ENCODE data around the gene ATAD3B. TPM values are rescaled to one million over a fixed set of nuclear protein-coding genes. Genes with fewer than 3 reads are reported as not detected.
"Not testable (repeated sequence)": the region's sequence is repeated elsewhere in the genome, so short reads cannot be mapped to it uniquely, and the experiment has no call there.

ATAD3B gene
- total RNA-seq, 1 experiment from 2014 or later: 68.9 TPM

GRCh38 chr1:1490633-1491230 lies 19.2 kb downstream of the ATAD3B start:
- H3K27ac ChIP-seq (ENCODE audit: low read depth, low read length, poor library complexity, severe bottlenecking): no peak overlapping the region
- H3K4me3 ChIP-seq (ENCODE audit: low read depth, low read length, poor library complexity, severe bottlenecking): no peak overlapping the region
- H3K36me3 ChIP-seq (ENCODE audit: insufficient read depth, low read length, poor library complexity, severe bottlenecking): peaks cover 52% of the 10 kb centered on the region
- no peaks in the 10 kb centered on the region for H3K4me1 ChIP-seq (ENCODE audit: insufficient read depth, low read length, poor library complexity, severe bottlenecking)
- intact Hi-C loops (cut with micrococcal nuclease; ENCODE audit: unreplicated experiment): no loop called here
- BruUV-seq (replicated peaks): no TSS peak
- DNase-seq (ENCODE audit: low spot score): no peak
- H3K9me3 ChIP-seq (ENCODE audit: low read depth, low read length, poor library complexity, severe bottlenecking): no peaks in the 10 kb centered on the region
- TF ChIP-seq CTCF (conservative IDR thresholded peaks at IDR 0.05; ENCODE audit: low read depth, low read length) (no peak), EZH2 (IDR thresholded peaks at IDR 0.05; ENCODE audit: borderline replicate concordance, low read depth, low read length, poor library complexity, severe bottlenecking) (no peak)
- no peaks in the 10 kb centered on the region for H3K27me3 ChIP-seq (replicated peaks; ENCODE audit: insufficient read depth, low read depth, low read length, poor library complexity)
- CTCF ChIA-PET: no interaction called here
- POLR2A ChIA-PET (ENCODE audit: low non-redundant PET): no interaction called here

GRCh38 chr1:1491601-1492000 lies 20.0 kb downstream of the ATAD3B start:
- intact Hi-C loops (cut with micrococcal nuclease; ENCODE audit: unreplicated experiment): no loop called here
- Histone ChIP-seq H3K27me3 (replicated peaks; ENCODE audit: insufficient read depth, low read depth, low read length, poor library complexity) (no peaks in the 10 kb centered on the region), H3K4me3 (ENCODE audit: low read depth, low read length, poor library complexity, severe bottlenecking) (no peak overlapping the region), H3K27ac (ENCODE audit: low read depth, low read length, poor library complexity, severe bottlenecking) (no peak overlapping the region), H3K4me1 (ENCODE audit: insufficient read depth, low read length, poor library complexity, severe bottlenecking) (no peaks in the 10 kb centered on the region), H3K9me3 (ENCODE audit: low read depth, low read length, poor library complexity, severe bottlenecking) (no peaks in the 10 kb centered on the region), H3K36me3 (ENCODE audit: insufficient read depth, low read length, poor library complexity, severe bottlenecking) (peaks cover 58% of the 10 kb centered on the region)
- DNase-seq (ENCODE audit: low spot score): no peak
- BruUV-seq (replicated peaks): no TSS peak
- ChIA-PET POLR2A (ENCODE audit: low non-redundant PET) (no interaction called here), CTCF (no interaction called here)
- TF ChIP-seq EZH2 (IDR thresholded peaks at IDR 0.05; ENCODE audit: borderline replicate concordance, low read depth, low read length, poor library complexity, severe bottlenecking): no peak
- no peak for TF ChIP-seq CTCF (conservative IDR thresholded peaks at IDR 0.05; ENCODE audit: low read depth, low read length)

GRCh38 chr1:1494311-1494710 lies 22.7 kb downstream of the ATAD3B start:
- BruUV-seq (replicated peaks); intact Hi-C loops (cut with micrococcal nuclease; ENCODE audit: unreplicated experiment); POLR2A ChIA-PET (ENCODE audit: low non-redundant PET); H3K27me3 ChIP-seq (replicated peaks; ENCODE audit: insufficient read depth, low read depth, low read length, poor library complexity); H3K9me3 ChIP-seq (ENCODE audit: low read depth, low read length, poor library complexity, severe bottlenecking); CTCF ChIA-PET; H3K4me1 ChIP-seq (ENCODE audit: insufficient read depth, low read length, poor library complexity, severe bottlenecking); DNase-seq (ENCODE audit: low spot score); H3K4me3 ChIP-seq (ENCODE audit: low read depth, low read length, poor library complexity, severe bottlenecking); H3K27ac ChIP-seq (ENCODE audit: low read depth, low read length, poor library complexity, severe bottlenecking): not testable (repeated sequence)
- peaks cover 42% of the 10 kb centered on the region for H3K36me3 ChIP-seq (ENCODE audit: insufficient read depth, low read length, poor library complexity, severe bottlenecking)

- DNase-seq (ENCODE audit: low spot score); H3K27me3 ChIP-seq (replicated peaks; ENCODE audit: insufficient read depth, low read depth, low read length, poor library complexity); H3K4me3 ChIP-seq (ENCODE audit: low read depth, low read length, poor library complexity, severe bottlenecking); H3K27ac ChIP-seq (ENCODE audit: low read depth, low read length, poor library complexity, severe bottlenecking); CTCF ChIA-PET; H3K9me3 ChIP-seq (ENCODE audit: low read depth, low read length, poor library complexity, severe bottlenecking); H3K4me1 ChIP-seq (ENCODE audit: insufficient read depth, low read length, poor library complexity, severe bottlenecking); POLR2A ChIA-PET (ENCODE audit: low non-redundant PET); intact Hi-C loops (cut with micrococcal nuclease; ENCODE audit: unreplicated experiment); BruUV-seq (replicated peaks): not testable (repeated sequence)
- peaks cover 31% of the 10 kb centered on the region for H3K36me3 ChIP-seq (ENCODE audit: insufficient read depth, low read length, poor library complexity, severe bottlenecking)
Observed at GRCh38 chr1:1495461-1495975, 24.0 kb downstream of the ATAD3B start.

All from A673 (cell line).